GM21576 (cell line): Measurements from ENCODE around the gene GPR78.

ENCODE experiments used
- ATAC-seq: cut with Tn5 transposase; IDR thresholded peaks from one replicate; pipeline ENCODE4 v1.9.1; 2021; ENCODE audit warnings: mild to moderate bottlenecking, moderate library complexity; ENCODE audit not compliant: unreplicated experiment

The GPR78 gene, protein sequence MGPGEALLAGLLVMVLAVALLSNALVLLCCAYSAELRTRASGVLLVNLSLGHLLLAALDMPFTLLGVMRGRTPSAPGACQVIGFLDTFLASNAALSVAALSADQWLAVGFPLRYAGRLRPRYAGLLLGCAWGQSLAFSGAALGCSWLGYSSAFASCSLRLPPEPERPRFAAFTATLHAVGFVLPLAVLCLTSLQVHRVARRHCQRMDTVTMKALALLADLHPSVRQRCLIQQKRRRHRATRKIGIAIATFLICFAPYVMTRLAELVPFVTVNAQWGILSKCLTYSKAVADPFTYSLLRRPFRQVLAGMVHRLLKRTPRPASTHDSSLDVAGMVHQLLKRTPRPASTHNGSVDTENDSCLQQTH

DNA sequence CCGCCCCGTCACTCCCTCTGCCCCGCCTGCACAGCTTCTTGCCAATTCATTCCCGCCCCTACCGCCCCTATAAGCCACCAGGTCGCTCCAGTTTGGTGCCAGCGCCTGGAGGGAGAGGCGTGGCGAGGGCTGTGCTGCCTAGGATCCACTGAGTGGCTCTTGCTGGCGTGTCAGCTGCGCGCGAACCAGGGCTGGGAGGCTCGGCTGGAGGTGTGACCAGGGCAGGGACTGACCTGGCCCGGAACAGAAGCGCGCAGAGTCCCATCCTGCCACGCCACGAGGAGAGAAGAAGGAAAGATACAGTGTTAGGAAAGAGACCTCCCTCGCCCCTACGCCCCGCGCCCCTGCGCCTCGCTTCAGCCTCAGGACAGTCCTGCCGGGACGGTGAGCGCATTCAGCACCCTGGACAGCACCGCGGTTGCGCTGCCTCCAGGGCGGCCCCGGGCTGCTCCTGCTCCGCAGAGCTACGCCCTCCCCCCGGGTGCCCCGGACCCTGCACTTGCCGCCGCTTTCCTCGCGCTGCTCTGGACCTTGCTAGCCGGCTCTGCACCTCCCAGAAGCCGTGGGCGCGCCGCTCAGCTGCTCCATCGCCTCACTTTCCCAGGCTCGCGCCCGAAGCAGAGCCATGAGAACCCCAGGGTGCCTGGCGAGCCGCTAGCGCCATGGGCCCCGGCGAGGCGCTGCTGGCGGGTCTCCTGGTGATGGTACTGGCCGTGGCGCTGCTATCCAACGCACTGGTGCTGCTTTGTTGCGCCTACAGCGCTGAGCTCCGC, at the start of gene GPR78:
Gene GPR78 (plus strand): TSS at position 72 of the 773 bp plus-strand sequence. CDS start 591 bp downstream, at position 663.
- no peak for ATAC-seq

DNA sequence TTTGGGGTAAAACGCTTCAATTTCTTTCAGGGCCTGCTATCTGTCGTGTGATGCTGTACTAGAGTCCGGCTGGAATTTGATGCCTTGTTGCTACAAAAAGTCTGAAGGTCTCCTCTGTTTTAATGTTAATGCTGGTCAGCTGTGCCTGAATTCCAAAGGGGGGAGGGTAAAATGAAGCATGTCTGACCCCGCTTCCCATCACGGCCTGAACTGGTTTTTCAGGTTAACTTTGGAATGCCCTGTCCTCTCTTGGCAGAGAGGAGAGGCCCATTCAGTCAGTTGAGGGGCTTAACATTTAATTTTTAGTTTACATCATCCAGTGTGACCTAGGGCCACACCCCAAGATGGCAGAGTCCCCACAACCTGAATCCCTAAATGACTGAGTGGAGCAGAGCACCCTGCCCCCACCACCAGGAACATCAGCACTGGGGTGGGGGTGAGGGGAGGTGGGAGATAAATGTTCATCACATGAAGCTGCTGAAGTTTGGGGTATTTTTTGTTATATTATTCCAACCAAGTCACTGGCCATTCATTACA, 47.9 kb upstream of the GPR78 start:
- ATAC-seq = no peak

DNA sequence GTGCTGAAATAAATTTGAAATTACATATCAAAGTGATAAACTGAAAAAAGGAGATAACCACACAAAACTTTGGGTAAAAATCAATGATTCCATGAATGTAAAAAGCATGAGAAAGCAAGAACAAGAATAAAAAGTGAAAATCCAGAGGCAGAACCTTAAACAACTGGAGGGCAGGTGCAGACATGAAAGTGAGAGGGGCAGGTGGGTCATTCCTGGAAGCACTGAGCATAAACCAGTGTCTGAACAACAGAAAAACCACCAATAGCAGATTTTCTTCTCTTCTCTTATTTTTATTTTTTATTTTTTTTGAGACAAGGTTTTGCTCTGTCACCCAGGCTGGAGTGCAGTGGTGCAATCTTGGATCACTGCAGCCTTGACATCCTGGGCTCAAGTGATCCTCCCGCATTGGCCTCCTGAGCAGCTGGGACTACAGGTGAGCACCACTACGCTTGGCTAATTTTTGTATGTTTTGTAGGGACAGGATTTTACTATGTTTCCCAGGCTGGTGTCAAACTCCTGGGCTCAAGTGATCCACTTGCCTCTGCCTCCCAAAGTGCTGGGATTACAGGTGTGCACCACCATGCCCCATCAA, 46.8 kb upstream of the GPR78 start:
- no peak for ATAC-seq

DNA sequence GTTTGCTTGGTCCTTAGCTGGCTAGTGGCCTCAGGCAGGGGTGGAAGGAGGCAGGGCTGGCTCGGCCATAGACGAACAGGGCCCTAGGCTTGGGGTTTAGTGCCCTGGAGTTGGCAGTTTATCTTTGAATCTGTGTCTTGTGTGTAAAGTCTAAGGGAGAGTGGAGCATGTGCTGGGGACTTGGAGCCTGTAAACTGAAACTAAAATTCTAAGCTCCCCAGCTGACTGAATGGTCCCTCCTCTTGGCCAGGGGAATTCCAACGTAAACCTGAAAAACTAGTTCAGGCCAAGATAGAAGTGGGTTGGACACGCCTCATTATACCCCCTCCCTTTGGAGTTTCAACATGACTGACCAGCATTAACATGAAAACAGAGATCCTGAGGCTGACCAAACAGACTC, 46.1 kb upstream of the GPR78 start:
- peak; percentile 76 for ATAC-seq

DNA sequence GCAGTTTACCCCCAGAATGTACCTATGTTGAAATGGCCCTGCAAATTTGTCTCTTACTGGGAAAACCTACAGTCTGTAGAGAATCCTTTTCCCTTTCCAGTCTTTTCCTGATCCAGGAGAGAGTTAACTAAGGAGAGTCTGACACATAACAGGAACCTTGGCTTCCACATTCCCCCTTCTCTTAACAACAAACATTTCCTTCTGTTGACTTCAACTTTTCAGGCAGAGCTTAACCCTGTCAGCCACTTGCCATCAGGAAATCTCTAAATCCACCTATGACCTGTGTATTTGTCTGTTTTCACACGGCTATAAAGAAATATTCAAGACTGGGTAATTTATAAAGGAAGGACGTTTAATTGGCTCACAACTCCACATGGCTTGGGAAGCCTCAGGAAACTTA, 45.6 kb upstream of the GPR78 start:
- no peak for ATAC-seq

DNA sequence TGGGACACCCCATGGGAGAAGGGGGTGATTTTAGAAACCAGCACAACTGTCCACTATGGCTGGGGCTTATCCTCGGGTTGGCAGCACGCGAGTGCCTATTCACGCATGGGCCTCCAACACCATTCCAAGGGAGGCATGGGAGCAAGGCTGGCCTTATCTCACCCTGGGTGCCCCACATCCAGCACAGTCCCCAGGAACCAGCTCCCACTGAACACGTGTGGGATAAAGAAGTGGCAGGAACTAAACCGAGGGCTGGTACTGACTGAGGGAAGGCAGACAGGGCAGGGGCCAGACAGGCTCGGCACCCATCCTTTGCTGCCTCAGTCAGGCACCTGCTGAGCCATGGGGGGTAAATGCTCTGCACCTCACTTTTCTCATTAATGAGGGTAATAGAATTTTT, 43.7 kb upstream of the GPR78 start:
- ATAC-seq = no peak

DNA sequence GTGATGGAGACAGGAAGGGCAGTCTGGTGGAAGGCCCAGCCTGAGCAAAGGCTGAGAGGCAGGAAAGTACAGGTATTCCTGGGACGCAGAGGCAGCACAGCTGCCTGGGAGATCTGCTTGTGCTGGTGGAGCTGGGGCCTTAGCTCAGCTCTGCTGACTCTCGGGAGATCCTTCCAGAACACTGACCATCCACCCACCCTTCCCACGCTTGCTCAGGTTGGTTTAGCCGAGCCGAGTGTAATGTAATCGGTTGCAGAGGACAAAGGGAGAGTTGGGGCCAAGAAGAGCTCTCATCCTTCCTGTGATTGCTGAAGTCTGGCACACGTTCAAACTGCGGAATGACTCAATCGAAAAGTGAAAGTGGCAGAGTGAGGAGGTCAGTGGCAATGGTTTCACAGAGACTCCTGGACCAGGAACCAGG, 43.1 kb upstream of the GPR78 start:
- ATAC-seq = no peak

DNA sequence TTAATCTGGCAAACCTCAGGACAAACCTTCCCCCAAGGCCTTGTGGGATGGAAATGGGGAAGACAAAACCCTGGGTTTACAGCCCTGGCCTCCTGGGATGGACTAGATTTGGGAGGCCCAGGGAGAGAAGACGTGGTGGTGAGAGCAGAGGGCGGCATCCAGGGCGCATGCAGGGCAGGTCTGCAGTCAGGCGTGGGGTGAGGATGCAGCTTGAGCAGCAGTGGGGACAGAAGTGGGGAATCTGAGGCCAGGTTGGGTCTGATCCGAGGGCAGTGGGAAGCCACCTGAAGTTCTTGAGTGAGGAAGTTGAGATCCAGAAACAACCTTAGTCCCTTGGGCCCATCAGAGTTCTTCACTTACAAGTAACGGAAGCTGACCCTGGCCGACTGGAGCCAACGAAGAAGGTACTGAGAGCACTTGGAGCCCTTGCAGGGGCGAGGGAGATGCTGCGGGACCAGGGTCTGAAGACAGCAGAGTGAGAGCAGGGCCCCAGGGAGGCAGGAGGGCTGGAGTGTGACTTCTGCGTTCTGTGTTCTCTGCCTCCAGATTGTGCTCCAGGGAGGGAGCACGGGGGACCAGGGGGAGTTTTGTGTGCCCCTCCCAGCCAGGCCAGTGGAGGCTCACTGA, 42.0 kb upstream of the GPR78 start:
- no peak for ATAC-seq

DNA sequence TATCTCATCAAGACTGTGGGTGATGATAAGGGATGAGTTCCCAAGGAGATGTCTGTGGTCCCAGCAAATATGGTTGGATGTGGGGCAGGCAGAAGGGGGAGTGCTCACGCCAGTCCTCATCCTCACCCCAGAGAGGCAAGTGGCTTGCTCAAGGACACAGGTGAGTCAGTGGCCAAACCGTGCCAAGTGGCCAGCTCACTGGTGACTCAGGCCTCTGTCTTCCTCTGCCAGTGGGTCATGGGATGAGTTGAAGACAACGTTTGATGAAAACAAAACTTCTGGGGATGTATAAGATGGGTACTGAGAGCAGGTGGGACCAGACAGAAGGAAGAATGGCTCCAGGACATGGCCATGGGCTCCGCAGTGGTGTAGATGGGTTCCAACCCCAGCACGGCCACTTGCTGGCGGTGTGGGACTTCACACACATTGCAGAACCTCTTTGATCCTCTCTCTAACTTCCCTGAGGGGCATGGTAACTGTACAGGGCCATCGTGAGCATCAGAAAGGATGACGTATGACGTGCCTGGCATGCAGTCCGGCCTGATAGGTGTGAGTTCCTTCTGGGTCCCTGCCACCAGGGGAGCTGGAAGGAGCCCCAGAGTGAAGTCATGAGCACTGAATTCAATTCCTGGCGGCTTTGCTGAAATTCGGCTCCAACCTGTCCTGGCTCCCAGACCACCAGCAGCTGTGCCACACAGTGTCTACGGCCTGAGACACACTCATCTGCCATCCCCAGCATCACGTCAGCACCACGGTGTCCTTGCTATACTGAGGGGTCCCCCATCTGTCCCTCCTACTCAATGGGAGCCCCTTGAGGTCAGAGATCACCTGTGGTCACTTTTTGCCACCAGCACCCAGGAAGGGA, 41.3 kb upstream of the GPR78 start:
- ATAC-seq = no peak

DNA sequence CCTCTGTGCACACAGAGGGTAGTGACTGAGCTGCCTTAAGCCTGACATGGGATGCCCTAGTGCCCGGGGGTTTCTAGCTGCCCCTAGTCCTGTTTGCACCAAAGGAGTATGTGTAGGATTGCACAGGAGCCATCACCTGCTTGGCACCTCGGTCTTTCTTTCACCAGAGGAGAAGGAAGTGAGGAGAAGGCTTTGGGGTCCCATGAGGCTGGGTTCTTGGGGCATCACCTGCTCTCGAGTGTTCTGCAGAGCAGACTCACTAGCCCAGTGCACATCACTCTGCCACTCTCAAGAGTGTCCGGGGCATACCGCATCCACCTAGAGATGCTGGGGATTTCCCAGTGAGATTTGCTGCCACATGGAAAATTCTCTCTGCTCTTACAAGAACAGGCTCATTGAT, 40.5 kb upstream of the GPR78 start:
- ATAC-seq = no peak

DNA sequence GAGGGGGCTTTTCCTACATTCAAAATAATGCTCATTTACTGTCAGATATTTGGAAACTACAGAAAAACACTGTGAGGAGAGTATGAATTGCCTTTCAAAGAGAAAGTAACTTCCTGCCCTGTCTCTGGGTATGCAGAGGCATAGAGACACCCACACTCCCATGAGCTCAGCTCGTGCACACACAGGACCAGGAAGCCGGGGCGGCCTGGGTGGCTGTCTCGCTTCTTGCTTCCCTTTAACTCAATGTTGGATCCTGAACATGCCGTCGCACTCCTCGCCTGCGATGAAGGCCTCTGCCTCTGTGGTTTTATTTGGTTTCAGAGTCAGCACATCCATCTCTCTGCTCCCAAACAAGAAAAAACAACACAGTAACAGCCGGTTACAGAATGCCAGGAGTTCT, 40.1 kb upstream of the GPR78 start:
- ATAC-seq = no peak

DNA sequence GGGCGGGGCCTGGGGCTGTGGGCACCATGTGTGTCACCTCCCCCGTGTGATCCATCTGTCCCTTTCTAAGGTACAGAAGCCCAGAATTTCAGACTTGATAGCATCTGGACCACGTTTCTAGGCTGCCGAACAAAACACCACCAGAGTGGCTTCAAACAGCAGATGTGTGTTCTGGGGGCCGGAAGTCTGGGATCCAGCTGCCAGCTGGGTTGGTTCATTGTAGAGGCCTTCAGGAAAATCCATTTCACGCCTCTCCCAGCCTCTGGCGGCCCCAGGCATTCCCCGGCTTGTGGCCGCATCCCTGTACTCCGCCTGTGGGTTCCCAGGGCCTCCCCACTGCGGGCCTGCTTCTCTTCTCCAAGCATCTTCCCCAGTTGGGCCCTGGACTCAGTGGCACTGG, 39.6 kb upstream of the GPR78 start:
- ATAC-seq = no peak

DNA sequence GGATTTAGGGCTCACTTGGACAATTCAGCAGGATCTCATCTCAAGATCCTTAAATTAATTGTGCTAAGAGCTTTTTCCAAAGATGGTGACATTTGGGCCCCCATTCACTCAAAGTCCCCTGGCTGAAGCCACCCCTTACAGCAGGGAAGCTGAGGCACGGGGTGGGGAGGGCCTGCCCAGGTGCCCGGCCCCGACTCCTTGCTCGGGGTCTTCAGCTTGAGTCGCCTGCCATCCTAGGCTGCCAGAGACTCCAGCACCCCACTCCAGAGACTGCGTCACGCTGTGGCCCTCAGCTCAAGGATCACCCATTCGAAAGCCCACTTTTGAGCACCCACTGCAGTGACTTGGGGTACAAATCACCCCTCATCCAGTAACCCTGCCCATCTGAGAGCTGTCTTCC, 39.2 kb upstream of the GPR78 start:
- no peak for ATAC-seq

DNA sequence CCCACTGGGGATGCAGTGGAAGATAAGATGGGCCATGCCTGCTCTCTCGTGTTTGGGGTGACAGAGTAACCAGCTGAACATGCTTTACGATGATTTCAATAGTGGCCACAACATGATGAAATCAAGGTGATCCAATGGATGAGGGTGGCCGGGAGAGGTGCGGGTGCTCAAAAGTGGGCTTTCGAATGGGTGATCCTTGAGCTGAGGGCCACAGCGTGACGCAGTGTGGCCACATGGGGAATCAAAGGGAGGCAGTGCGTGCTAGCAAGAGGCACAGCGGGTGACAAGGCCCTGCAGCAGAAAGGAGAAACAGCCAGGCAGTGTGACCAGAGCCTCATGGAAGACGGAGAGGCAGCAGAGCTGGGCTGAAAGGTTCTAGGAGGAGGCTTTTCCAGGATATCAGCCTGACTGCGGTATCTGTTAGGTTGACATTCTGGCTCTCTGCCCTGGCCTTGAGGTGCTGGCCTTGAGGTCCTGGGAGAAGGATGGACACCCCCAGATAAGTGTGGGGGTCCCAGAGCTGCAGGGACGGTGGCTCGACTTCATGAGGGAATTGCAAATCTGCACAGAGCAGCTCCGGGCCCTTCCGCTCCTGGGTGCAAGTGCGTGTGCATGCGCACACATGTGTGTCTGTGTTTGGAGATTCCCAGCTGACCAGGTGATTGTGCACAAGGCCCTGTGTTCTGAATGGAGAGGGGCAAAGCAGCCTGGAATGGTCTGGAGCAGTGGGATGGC, 38.0 kb upstream of the GPR78 start:
- no peak for ATAC-seq

DNA sequence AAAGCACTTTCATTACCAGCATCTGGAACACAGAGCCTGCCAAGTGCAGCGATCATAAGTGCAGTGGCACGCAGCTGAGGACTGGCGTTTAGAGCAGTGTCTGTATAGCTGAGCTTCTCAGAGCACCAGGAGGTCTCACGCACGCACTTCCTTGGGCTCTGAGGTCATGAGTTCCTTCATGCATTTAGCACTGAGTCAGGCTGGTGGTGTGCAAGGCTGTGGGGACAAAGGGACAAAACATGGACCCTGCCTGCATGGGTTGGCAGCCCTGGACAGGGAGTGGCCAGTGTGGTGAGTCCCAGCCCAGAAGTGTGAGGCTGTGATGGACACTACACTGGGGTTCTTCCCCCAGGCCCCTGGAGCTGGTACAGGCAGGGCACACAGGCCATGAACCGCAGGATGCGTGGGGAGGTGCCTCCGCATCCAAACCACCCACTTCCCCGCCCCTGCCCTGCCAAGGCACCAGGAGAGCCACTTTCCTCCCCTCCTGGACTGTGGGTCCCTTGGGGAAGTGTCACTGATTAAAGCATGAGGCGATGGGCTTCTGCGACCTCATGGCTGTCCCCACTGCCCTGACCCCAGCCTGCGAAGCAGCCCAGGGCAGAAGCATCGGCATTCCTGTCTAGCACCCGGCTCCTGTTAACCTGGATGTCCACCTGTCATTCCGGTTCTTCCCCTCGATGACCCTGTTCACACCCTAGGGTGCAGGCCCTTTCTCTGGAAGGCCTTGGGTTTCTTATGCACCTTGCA, 37.2 kb upstream of the GPR78 start:
- no peak for ATAC-seq

DNA sequence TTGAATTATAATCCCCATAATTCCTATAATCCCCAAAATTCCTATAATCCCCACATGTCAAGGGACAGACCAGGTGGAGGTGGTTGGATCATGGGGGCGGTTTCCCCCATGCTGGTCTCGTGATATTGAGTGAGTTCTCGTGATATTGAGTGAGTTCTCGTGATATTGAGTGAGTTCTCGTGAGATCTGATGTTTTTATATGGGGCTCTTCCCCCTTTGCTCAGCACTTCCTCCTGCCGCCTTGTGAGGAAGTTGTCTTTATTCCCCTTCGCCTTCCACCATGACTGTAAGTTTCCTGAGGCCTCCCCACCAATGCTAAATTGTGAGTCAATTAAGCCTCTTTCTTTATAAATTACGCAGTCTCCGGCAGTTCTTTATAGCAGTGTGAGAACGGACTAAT, 36.6 kb upstream of the GPR78 start:
- no peak for ATAC-seq

DNA sequence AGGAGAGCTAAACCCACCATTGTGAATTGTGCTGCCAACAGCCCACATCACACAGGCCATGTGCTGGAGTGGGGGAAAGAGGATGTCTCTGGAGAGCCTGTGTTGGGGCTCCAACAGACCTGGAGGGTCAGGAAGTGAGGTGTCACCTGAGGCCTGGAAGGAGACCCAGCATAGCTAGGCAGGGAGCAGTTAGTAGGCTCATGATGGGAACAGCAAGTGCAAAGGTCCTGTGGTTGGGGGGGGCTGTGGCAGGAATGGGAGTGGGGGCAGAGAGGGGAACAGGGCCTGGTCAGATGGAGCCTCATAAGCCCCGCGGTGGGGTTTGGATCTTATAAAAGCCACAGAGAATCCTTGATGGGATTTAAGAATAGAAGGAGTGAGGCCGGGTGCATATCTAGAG, 35.9 kb upstream of the GPR78 start:
- ATAC-seq = no peak

DNA sequence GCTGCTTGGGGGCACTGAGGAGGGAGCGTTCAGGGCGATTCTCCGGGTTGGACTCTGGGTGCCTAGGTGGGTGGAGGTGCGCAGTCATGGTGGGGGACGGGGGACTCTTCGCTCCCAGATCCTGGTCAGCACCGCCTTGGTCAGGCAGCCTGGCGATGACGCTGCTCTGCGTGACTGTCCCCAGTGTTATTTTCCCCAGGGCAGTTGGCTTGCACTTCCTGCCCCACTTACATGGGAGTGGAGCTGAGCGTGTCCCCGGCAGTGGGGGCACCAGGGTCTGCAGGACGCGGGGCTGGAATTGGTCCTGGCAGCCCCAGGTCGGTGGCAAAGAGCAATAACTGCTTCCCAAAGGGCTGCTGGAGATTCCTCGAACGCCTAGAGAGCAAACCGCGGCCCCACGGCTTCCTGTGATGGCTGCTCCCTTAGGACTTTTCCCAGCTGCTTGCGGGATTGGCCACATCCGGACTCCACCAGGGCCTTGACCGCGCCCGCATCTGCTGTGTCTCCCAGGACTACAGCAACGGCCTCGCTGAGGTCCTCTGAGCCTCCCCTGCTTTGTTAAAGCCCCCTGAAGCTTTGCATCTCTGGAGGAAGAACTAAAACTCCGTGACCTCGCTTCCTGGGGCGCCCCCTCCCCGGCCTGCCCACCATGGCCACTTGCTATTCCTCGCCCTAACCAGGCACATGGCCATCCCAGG, 35.3 kb upstream of the GPR78 start:
- no peak for ATAC-seq

DNA sequence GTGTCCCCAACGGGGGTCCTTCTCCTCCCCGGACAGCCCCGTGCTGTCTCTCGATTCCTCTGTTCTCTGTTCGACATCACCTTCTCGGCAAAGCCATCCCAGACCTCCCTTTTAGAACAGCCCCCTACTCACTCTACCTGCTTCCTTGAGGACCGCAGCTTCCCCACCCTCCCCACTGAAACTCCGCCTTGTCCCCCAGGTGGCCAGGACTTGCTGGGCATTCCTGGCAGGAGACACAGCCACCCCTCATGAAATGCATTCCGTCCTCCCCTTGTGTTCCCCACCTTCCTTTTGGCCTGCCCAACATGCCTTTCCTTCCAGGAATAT, 34.8 kb upstream of the GPR78 start:
- ATAC-seq = no peak
